SK-N-MC (cell line): Measurements from ENCODE around the gene NCOR1.
A peak's percentile ranks its signal among the peaks of the same experiment; 100 is the strongest.

ENCODE experiments used
- FOXP2 ChIP-seq: optimal IDR thresholded peaks from 2 replicates; pipeline ENCODE3; 2011; ENCODE audit warnings: mild to moderate bottlenecking, moderate library complexity; ENCODE audit not compliant: insufficient read depth; ENCODE audit errors: extremely low read length, control extremely low read depth
- POLR2AphosphoS5 ChIP-seq: IDR thresholded peaks from 2 replicates; pipeline ENCODE4 v1.6.1; 2012; ENCODE audit warnings: mild to moderate bottlenecking, low read depth, low read length, borderline replicate concordance

DNA sequence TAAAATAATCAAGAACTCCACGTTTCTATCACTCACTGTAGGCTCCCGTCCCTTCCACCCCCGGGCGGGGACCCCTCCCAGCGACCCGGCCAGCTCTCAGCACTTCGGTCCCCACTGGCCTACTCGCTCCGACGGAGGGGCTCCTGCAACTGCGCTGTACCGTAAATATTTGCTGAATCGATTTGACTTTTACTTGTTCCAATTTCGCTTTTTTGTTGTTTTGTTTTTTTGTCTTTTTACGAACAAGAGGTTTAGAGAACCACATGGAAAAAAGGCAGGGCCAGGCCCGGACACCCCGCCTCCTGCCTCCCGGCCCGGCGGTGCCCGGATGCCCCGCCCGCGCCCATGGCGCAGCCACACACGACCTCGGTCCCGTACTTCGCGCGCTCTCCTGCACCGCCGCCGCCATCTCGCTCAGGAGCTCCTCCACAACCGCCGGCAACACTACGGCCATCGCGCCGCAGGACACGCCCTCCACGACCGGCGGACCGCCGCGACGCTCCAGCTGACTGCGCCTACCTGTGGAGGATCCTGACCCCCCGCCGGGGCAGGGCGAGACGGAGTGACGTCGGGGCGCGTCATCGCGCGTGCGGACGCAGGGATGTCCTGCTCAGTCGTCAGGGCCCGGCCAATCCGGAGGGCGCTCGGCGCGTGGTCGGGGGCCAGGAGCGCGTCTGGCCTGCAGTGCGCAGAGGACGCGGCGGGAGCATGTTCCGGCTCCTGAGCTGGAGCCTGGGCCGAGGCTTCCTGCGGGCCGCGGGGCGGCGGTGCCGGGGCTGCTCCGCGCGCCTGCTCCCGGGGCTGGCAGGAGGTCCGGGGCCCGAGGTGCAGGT is 216.0 kb downstream of the NCOR1 start, which contains the start of the genes TTC19 and ZSWIM7:
- TF ChIP-seq FOXP2 (no peak), POLR2AphosphoS5 (peak; percentile 64; the same call in 1 of the 2 replicates)
